WTC11 (cell line): ENCODE measurements around the gene YBX3.

ENCODE experiments used
- ARID4B ChIP-seq: sonication (generic); formaldehyde crosslinking; IDR thresholded peaks from 2 replicates; pipeline ENCODE4 v1.8.0; 2023; ENCODE audit warnings: missing genetic modification reagents, mild to moderate bottlenecking, borderline replicate concordance
- ATF6 ChIP-seq: sonication (generic); formaldehyde crosslinking; IDR thresholded peaks from 2 replicates; pipeline ENCODE4 v1.8.1; 2023; ENCODE audit warnings: mild to moderate bottlenecking, missing genetic modification reagents
- CTCF ChIP-seq: fragments of 200-600 bp; IDR thresholded peaks from 2 replicates; pipeline ENCODE4 v1.8.0; 2022; ENCODE audit warnings: antibody characterized with exemption
- ERG ChIP-seq: fragments of 250-450 bp; sonication (Bioruptor Pico); IDR thresholded peaks from 2 replicates; pipeline ENCODE4 v1.8.0; 2021; ENCODE audit warnings: mild to moderate bottlenecking
- FOXP1 ChIP-seq: sonication (generic); formaldehyde crosslinking; IDR thresholded peaks from 2 replicates; pipeline ENCODE4 v1.8.0; 2022; ENCODE audit warnings: missing genetic modification reagents, mild to moderate bottlenecking, moderate library complexity, borderline replicate concordance
- MAX ChIP-seq: sonication (generic); formaldehyde crosslinking; IDR thresholded peaks from 2 replicates; pipeline ENCODE4 v1.8.0; 2022; ENCODE audit warnings: mild to moderate bottlenecking, missing genetic modification reagents
- NR1H2 ChIP-seq: sonication (generic); formaldehyde crosslinking; IDR thresholded peaks from 2 replicates; pipeline ENCODE4 v1.9.0; 2021; ENCODE audit warnings: mild to moderate bottlenecking, moderate library complexity, missing genetic modification reagents
- RELA ChIP-seq: sonication (generic); formaldehyde crosslinking; IDR thresholded peaks from 2 replicates; pipeline ENCODE4 v1.8.1; 2022; ENCODE audit warnings: missing genetic modification reagents, mild to moderate bottlenecking, borderline replicate concordance
- SMAD4 ChIP-seq: sonication (generic); formaldehyde crosslinking; IDR thresholded peaks from 2 replicates; pipeline ENCODE4 v1.8.0; 2022; ENCODE audit warnings: mild to moderate bottlenecking, missing genetic modification reagents
- SP1 ChIP-seq: sonication (generic); formaldehyde crosslinking; conservative IDR thresholded peaks from 2 replicates; pipeline ENCODE4 v1.8.1; 2022; ENCODE audit warnings: missing genetic modification reagents
- TEAD4 ChIP-seq: sonication (generic); formaldehyde crosslinking; IDR thresholded peaks from 2 replicates; pipeline ENCODE4 v1.8.0; 2022; ENCODE audit warnings: mild to moderate bottlenecking, missing genetic modification reagents
- USF2 ChIP-seq: sonication (generic); formaldehyde crosslinking; IDR thresholded peaks from 2 replicates; pipeline ENCODE4 v1.8.1; 2023; ENCODE audit warnings: mild to moderate bottlenecking, missing genetic modification reagents, moderate library complexity
- ZMAT4 ChIP-seq: fragments of 250-450 bp; sonication (Bioruptor Pico); IDR thresholded peaks from 2 replicates; pipeline ENCODE4 v1.9.0; 2021; ENCODE audit warnings: mild to moderate bottlenecking
- ZNF416 ChIP-seq: fragments of 250-450 bp; sonication (Bioruptor Pico); IDR thresholded peaks from 2 replicates; pipeline ENCODE4 v1.9.0; 2021; ENCODE audit warnings: mild to moderate bottlenecking, inconsistent platforms

- no peak for TF ChIP-seq CTCF
- no peak for TF ChIP-seq USF2
- no peak for TF ChIP-seq ZMAT4 (CRISPR knock-in tag)
- TF ChIP-seq RELA: no peak
- no peak for TF ChIP-seq ARID4B (CRISPR knock-in tag)
- no peak for TF ChIP-seq SMAD4
- TF ChIP-seq ZNF416 (CRISPR knock-in tag): no peak
- no peak for TF ChIP-seq ATF6
- no peak for TF ChIP-seq ERG (CRISPR knock-in tag)
- TF ChIP-seq NR1H2 (CRISPR knock-in tag): no peak
- no peak for TF ChIP-seq SP1 (CRISPR knock-in tag)
- TF ChIP-seq MAX (CRISPR knock-in tag): no peak
- TF ChIP-seq TEAD4 (CRISPR knock-in tag): no peak
- no peak for TF ChIP-seq FOXP1
Measured at GRCh38 chr12:10701131-10701681, 21.9 kb downstream of the YBX3 start.
